Chondrocyte (in vitro differentiated cells): ENCODE results near the gene MEIG1. TPM values are rescaled to one million over a fixed set of nuclear protein-coding genes. Genes with fewer than 3 reads are reported as not detected.
A peak's percentile ranks its signal among the peaks of the same experiment; 100 is the strongest.

Source experiments
- DNase-seq: peaks from one replicate; pipeline ENCODE4 v3.0.0; 2021; ENCODE audit warnings: mixed read lengths, low spot score
- H3K27ac Mint-ChIP-seq: one replicate; pipeline ENCODE4 v1.8.0; 2021; ENCODE audit warnings: mild to moderate bottlenecking, moderate library complexity, mixed read lengths; ENCODE audit not compliant: unreplicated experiment
- H3K27me3 Mint-ChIP-seq: 2 replicates; pipeline ENCODE4 v1.8.0; 2021; ENCODE audit warnings: low read depth, mixed read lengths
- H3K36me3 Mint-ChIP-seq: 2 replicates; pipeline ENCODE4 v1.8.0; 2021; ENCODE audit warnings: low read depth, mixed read lengths
- H3K4me1 Mint-ChIP-seq: 2 replicates; pipeline ENCODE4 v1.8.0; 2021; ENCODE audit warnings: low read depth, mild to moderate bottlenecking, mixed read lengths
- H3K4me3 Mint-ChIP-seq: one replicate; pipeline ENCODE4 v1.8.0; 2021; ENCODE audit warnings: mild to moderate bottlenecking, moderate library complexity, mixed read lengths; ENCODE audit not compliant: unreplicated experiment
- H3K9me3 Mint-ChIP-seq: 2 replicates; pipeline ENCODE4 v1.8.0; 2021; ENCODE audit warnings: low read depth, mixed read lengths
- long read RNA-seq: library from polyadenylated mRNA; stranded (forward); transcript quantifications from one replicate; pipeline ENCODE4 v2.0.0, GENCODE V29; 2021
- total RNA-seq: library from RNA; stranded (reverse); gene quantifications from 3 replicates; pipeline ENCODE4 v1.2.1, GENCODE V29; 2021
- TF ChIP-seq, protein P1 (sequence below): fragments of 200-600 bp; sonication (generic); IDR thresholded peaks from 2 replicates; pipeline ENCODE4 v1.5.0; 2021; ENCODE audit warnings: antibody characterized with exemption, mild to moderate bottlenecking, moderate library complexity

MEIG1 gene, protein sequence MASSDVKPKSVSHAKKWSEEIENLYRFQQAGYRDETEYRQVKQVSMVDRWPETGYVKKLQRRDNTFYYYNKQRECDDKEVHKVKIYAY
- total RNA-seq, result not detected in 3 replicates
- long read RNA-seq, result 0 reads

DNA sequence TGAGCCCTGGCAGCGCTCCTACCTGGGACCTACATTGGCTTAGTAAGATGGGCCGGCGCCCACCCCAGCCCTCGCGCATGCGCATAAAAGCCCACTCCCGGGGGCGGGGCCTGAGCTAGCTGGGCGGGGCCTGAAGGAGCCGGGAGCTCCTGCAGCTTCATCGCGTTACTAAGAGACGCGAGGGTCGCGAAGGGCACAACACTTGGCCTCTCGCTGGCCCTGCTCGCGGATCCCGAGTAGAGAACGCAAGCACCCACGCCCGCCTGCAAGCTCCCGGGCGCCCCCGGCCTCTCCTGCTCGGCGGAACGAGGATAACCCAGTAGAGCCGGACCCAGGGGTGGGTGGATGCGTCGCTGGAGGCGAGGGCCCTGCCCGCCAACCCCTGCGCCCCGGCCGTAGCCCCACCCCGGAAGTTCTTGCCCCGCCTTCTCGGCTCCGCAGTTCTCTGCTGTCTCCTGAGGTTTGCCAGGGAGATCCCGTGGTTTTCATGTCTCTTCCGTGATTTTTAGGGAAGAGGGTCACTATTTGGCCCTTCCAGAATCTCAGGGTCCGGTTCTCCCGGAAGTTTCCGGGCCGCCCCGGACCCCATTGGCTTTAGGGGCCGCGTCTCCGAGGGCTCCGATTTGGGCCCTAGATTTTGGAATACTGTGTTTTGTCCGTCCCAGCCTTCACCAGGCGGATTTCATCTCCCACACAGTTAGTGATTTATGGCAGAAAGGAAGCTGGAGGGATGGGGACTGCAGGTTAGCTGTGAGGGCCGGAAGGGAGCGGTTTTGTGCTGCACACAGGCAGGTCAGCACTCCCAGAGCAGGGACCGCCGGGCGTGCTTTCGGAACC, at the start of gene MEIG1:
MEIG1 (plus strand) TSS at position 168 of the 837 bp plus-strand sequence. CDS start 7,081 bp downstream, outside the sequence.
- DNase-seq, result peak; percentile 96
- Mint-ChIP-seq H3K4me3 (peak within 1 kb of the TSS; percentile 94), H3K4me1 (peaks cover 11% of the 10 kb centered on the region), H3K27ac (peak within 1 kb of the TSS; percentile 99), H3K36me3 (no peaks in the 10 kb centered on the region), H3K27me3 (no peaks in the 10 kb centered on the region), H3K9me3 (no peaks in the 10 kb centered on the region)
- TF ChIP-seq, protein P1, sequence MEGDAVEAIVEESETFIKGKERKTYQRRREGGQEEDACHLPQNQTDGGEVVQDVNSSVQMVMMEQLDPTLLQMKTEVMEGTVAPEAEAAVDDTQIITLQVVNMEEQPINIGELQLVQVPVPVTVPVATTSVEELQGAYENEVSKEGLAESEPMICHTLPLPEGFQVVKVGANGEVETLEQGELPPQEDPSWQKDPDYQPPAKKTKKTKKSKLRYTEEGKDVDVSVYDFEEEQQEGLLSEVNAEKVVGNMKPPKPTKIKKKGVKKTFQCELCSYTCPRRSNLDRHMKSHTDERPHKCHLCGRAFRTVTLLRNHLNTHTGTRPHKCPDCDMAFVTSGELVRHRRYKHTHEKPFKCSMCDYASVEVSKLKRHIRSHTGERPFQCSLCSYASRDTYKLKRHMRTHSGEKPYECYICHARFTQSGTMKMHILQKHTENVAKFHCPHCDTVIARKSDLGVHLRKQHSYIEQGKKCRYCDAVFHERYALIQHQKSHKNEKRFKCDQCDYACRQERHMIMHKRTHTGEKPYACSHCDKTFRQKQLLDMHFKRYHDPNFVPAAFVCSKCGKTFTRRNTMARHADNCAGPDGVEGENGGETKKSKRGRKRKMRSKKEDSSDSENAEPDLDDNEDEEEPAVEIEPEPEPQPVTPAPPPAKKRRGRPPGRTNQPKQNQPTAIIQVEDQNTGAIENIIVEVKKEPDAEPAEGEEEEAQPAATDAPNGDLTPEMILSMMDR, result peak; percentile 11

DNA sequence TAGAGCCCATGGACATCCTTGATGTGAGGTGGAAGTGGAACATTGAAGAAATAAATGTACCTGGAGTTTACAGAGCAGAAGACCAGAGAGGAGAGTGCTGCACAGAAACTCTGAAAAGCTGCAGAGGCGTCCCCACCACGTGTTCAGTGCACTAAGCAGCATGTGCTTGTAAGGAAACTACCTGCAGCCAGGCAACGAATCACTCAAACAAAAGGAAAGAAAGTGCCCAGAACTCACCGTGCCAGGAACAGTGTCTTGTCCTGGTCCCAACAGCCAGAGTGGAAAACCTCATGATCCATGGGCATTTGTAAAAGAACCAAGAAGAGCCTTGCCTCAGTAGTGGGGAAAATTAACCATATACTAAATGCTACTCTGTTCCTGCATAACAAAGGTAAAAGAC, 48.2 kb upstream of the MEIG1 start:
- Mint-ChIP-seq H3K9me3 (peaks cover 7% of the 10 kb centered on the region), H3K27me3 (no peaks in the 10 kb centered on the region), H3K27ac (no peak overlapping the region)

GRCh38 chr10:14911801-14912200, 47.4 kb upstream of the MEIG1 start:
- Mint-ChIP-seq H3K9me3 (peaks cover 14% of the 10 kb centered on the region), H3K27me3 (no peaks in the 10 kb centered on the region), H3K4me1 (peaks cover 3% of the 10 kb centered on the region), H3K4me3 (no peak overlapping the region), H3K27ac (no peak overlapping the region), H3K36me3 (peaks cover 57% of the 10 kb centered on the region)
- TF ChIP-seq, protein P1, result no peak
- no peak for DNase-seq

More for the DNA sequence above, 48.2 kb upstream of the MEIG1 start:
- Mint-ChIP-seq H3K36me3 (peaks cover 51% of the 10 kb centered on the region), H3K4me3 (no peak overlapping the region), H3K4me1 (peaks cover 3% of the 10 kb centered on the region)
- DNase-seq, result no peak
- TF ChIP-seq, protein P1, result no peak

DNA sequence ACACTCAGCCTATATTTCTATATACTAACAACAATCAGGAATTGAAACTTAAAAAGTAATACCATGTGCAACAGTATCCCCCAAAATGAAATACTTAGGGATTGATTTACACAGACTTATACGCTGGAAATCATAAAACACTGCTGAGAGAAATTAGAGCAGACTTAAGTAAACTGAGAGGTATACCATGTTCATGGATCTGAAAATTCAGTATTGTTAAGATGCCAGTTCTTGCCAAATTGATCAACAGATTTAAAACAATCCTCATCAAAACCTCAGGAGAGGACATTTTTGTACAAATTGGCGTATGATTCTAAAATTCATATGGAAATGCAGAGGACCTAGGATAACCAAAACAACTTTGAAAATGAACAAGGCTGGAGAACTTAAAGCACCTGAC, 42.6 kb upstream of the MEIG1 start:
- TF ChIP-seq, protein P1, result no peak
- Mint-ChIP-seq H3K27me3 (no peaks in the 10 kb centered on the region), H3K9me3 (peaks cover 17% of the 10 kb centered on the region), H3K4me3 (no peak overlapping the region), H3K27ac (no peak overlapping the region), H3K36me3 (peaks cover 64% of the 10 kb centered on the region), H3K4me1 (peaks cover 3% of the 10 kb centered on the region)
- DNase-seq, result no peak

DNA sequence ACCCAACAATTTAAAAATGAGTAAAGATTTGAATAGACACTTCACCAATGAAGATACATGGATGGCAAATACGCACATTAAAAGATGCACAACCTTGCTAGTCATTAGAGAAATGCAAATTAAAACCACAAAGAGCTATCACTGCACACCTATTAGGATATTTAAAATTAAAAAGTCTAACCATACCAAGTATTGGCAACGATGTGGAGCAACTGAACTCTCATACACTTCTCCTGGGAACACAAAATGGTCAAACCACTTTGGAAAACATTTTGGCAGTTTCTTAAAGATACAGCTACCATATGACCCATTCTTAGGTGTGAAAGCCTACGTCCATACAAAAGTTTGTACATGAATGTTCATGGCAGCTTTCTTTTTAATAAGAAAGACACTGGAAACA, 41.4 kb upstream of the MEIG1 start:
- TF ChIP-seq, protein P1, result no peak
- Mint-ChIP-seq H3K4me3 (no peak overlapping the region), H3K9me3 (peaks cover 17% of the 10 kb centered on the region), H3K36me3 (peaks cover 70% of the 10 kb centered on the region), H3K27me3 (no peaks in the 10 kb centered on the region), H3K27ac (no peak overlapping the region), H3K4me1 (peaks cover 3% of the 10 kb centered on the region)
- DNase-seq, result no peak
